B cell (primary cell): ENCODE measurements around the gene RBMS3. TPM values are rescaled to one million over a fixed set of nuclear protein-coding genes. Genes with fewer than 3 reads are reported as not detected.

ENCODE experiments used
- ATAC-seq: fragments of 200-7000 bp; cut with Tn5 transposase; one replicate; pipeline ENCODE4 v1.10.0; 2021; ENCODE audit warnings: low read depth, mild to moderate bottlenecking, moderate number of reproducible peaks, moderate library complexity
- CTCF ChIA-PET: fragments of 350-600 bp; sonication (Branson Sonifier 250); formaldehyde crosslinking; loops from one replicate; lab custom pipeline; 2021; ENCODE audit warnings: antibody characterized with exemption, inconsistent platforms; lab: Charles Lee
- POLR2A ChIA-PET: fragments of 350-600 bp; sonication (Branson Sonifier 250); formaldehyde crosslinking; loops from one replicate; lab custom pipeline; 2021; ENCODE audit warnings: antibody characterized with exemption; lab: Charles Lee
- DNase-seq: peaks from one replicate; pipeline ENCODE4 v3.0.0; 2013
- H2AFZ ChIP-seq: 2 replicates; pipeline ENCODE4 v1.6.1; 2012; ENCODE audit warnings: mild to moderate bottlenecking, low read depth, low read length; ENCODE audit not compliant: insufficient read depth, poor library complexity, severe bottlenecking
- H3K27ac ChIP-seq, 2 donors: 1 replicate in 1 of 2; 2 replicates in 1 of 2; pipeline ENCODE4 v1.5.1; 2012 to 2013; ENCODE audit warnings: low read length in 2 of 2, mild to moderate bottlenecking in 2 of 2, moderate library complexity in 1 of 2
- H3K27me3 ChIP-seq, 4 experiments: fragments of 200-600 bp in 1 of 4; sonication (generic) in 1 of 4; replicated peaks in 1 of 4; 1 replicate in 2 of 4; 2 replicates in 2 of 4; pipeline versions ENCODE4 v1.6.1 to v1.7.0; 2013 to 2016; ENCODE audit warnings: low read length in 3 of 4, mild to moderate bottlenecking in 2 of 4, mixed read lengths in 1 of 4, moderate library complexity in 1 of 4; ENCODE audit not compliant: insufficient read depth in 4 of 4, control insufficient read depth in 3 of 4; ENCODE audit errors: control extremely low read depth in 1 of 4
- H3K36me3 ChIP-seq, 2 experiments: replicated peaks in 1 of 2; 1 replicate in 1 of 2; 2 replicates in 1 of 2; pipeline versions ENCODE4 v1.6.1 to v1.7.1; 2013; ENCODE audit warnings: low read length in 1 of 2; ENCODE audit not compliant: insufficient read depth in 2 of 2, control insufficient read depth in 1 of 2; ENCODE audit errors: control extremely low read depth in 1 of 2, extremely low read depth in 1 of 2
- H3K4me1 ChIP-seq, 2 donors: fragments of 200-600 bp in 1 of 2; sonication (generic) in 1 of 2; 1 replicate in 1 of 2; 2 replicates in 1 of 2; pipeline versions ENCODE4 v1.5.1 to v1.6.1; 2013 to 2017; ENCODE audit warnings: low read length in 2 of 2; ENCODE audit not compliant: control insufficient read depth in 2 of 2, insufficient read depth in 2 of 2
- H3K4me2 ChIP-seq: replicated peaks from 2 replicates; pipeline ENCODE3; 2012; ENCODE audit warnings: mild to moderate bottlenecking, low read depth, low read length; ENCODE audit not compliant: poor library complexity, severe bottlenecking
- H3K4me3 ChIP-seq, 5 experiments: fragments of 200-600 bp in 1 of 5; sonication (generic) in 1 of 5; 1 replicate in 3 of 5; 2 replicates in 2 of 5; pipeline versions ENCODE4 v1.5.1 to v1.7.0; 2011 to 2016; ENCODE audit warnings: low read length in 4 of 5, mild to moderate bottlenecking in 4 of 5, low read depth in 2 of 5, control low read depth in 1 of 5, moderate library complexity in 1 of 5; ENCODE audit not compliant: insufficient read depth in 1 of 5; ENCODE audit errors: control extremely low read depth in 1 of 5, extremely low read depth in 1 of 5
- H3K79me2 ChIP-seq: fragments of 200-600 bp; sonication (generic); one replicate; pipeline ENCODE4 v1.6.0; 2016; ENCODE audit warnings: low read length; ENCODE audit not compliant: control insufficient read depth, insufficient read depth
- H3K9ac ChIP-seq: fragments of 200-600 bp; sonication (generic); 2 replicates; pipeline ENCODE4 v1.6.1; 2017; ENCODE audit warnings: mild to moderate bottlenecking, low read length, moderate library complexity
- H3K9me3 ChIP-seq, 3 donors: one replicate each; pipeline versions ENCODE4 v1.6.1 to v1.7.1; 2013; ENCODE audit warnings: low read length in 2 of 3; ENCODE audit not compliant: control insufficient read depth in 2 of 3, insufficient read depth in 1 of 3; ENCODE audit errors: control extremely low read depth in 1 of 3
- H4K20me1 ChIP-seq: 2 replicates; pipeline ENCODE4 v1.6.0; 2012; ENCODE audit warnings: mild to moderate bottlenecking, low read length; ENCODE audit not compliant: insufficient read depth, control insufficient read depth, poor library complexity, severe bottlenecking
- H3K27ac Mint-ChIP-seq: one replicate; pipeline ENCODE4 v1.8.0; 2021; ENCODE audit warnings: mixed read lengths
- H3K27me3 Mint-ChIP-seq: one replicate; pipeline ENCODE4 v1.8.0; 2021; ENCODE audit warnings: mixed read lengths
- H3K4me1 Mint-ChIP-seq: one replicate; pipeline ENCODE4 v1.8.0; 2021; ENCODE audit warnings: mixed read lengths
- H3K4me3 Mint-ChIP-seq: one replicate; pipeline ENCODE4 v1.8.0; 2021; ENCODE audit warnings: mixed read lengths
- H3K9me3 Mint-ChIP-seq: one replicate; pipeline ENCODE4 v1.8.0; 2022; ENCODE audit warnings: mixed read lengths; ENCODE audit not compliant: insufficient read depth
- CTCF ChIP-seq: fragments of 200-600 bp; IDR thresholded peaks from one replicate; pipeline ENCODE4 v1.8.0; 2022; ENCODE audit warnings: antibody characterized with exemption, mild to moderate bottlenecking
- EZH2 ChIP-seq: IDR thresholded peaks from 2 replicates; pipeline ENCODE4 v1.6.1; 2012; ENCODE audit warnings: borderline replicate concordance, low read depth, mild to moderate bottlenecking, moderate library complexity, low read length; ENCODE audit not compliant: insufficient read depth, poor library complexity, severe bottlenecking
- WGBS: methylation state at CpG from one replicate; pipeline ENCODE4 v1.1.5; 2013; ENCODE audit warnings: missing lambda C conversion rate; ENCODE audit not compliant: insufficient coverage; 5-methylcytosine and 5-hydroxymethylcytosine counted together
- intact Hi-C: fragments of 100-400 bp; cut with micrococcal nuclease; formaldehyde crosslinking; loops from one replicate; pipeline ENCODE4 v1.10.0; 2022
- polyA plus RNA-seq: library from polyadenylated mRNA; depleted of rRNA; stranded (reverse); fragments of >200 nt; gene quantifications from 2 replicates; pipeline ENCODE4 v1.2.3, GENCODE V29; 2012
- total RNA-seq, 2 donors: library from RNA; stranded (reverse); fragments of 120-200 nt in 1 of 2; gene quantifications; 1 replicate in 1 of 2; 2 replicates in 1 of 2; pipeline versions ENCODE4 v1.2.3 to v1.2.4, GENCODE V29; 2013 to 2022

The RBMS3 gene
- total and polyA plus RNA-seq, 2 donors (not counting 1 experiment from before 2014, with no cell fraction given): not detected

GRCh38 chr3:29942297-29942696, 661.4 kb downstream of the RBMS3 start:
- no peaks in the 10 kb centered on the region for H3K36me3 ChIP-seq

GRCh38 chr3:29949131-29949530, 668.3 kb downstream of the RBMS3 start:
- Histone ChIP-seq H4K20me1 (no peaks in the 10 kb centered on the region), H3K36me3 (no peaks in the 10 kb centered on the region), H3K27ac (no peak overlapping the region), H2AFZ (no peak overlapping the region), H3K79me2 (no peaks in the 10 kb centered on the region), H3K4me3 (no peak overlapping the region), H3K4me1 (no peaks in the 10 kb centered on the region), H3K27me3 (no peaks in the 10 kb centered on the region), H3K9ac (no peak overlapping the region), H3K9me3 (no peaks in the 10 kb centered on the region), H3K4me2 (no peak overlapping the region)
- intact Hi-C loops: no loop called here
- ChIA-PET CTCF (no interaction called here), POLR2A (no interaction called here)
- TF ChIP-seq EZH2 (no peak), CTCF (no peak)
- H3K9me3 Mint-ChIP-seq: no peaks in the 10 kb centered on the region
- ATAC-seq (no peak), DNase-seq (no peak)
- H3K27me3 Mint-ChIP-seq: peaks cover 3% of the 10 kb centered on the region
- WGBS: no CpG with 5 or more reads among the region's 1 CpG
- H3K4me1 Mint-ChIP-seq: no peaks in the 10 kb centered on the region
- H3K27ac Mint-ChIP-seq: no peak overlapping the region
- H3K4me3 Mint-ChIP-seq: no peak overlapping the region

More at GRCh38 chr3:29942297-29942696, 661.4 kb downstream of the RBMS3 start:
- DNase-seq (no peak), ATAC-seq (no peak)
- no peaks in the 10 kb centered on the region for H3K4me1 ChIP-seq
- POLR2A ChIA-PET: no interaction called here
- Mint-ChIP-seq H3K27ac (no peak overlapping the region), H3K4me3 (no peak overlapping the region), H3K4me1 (no peaks in the 10 kb centered on the region), H3K9me3 (no peaks in the 10 kb centered on the region), H3K27me3 (peaks cover 14% of the 10 kb centered on the region)
- 83% methylated on average over 1 of the region's 1 CpG for WGBS
- H3K27ac ChIP-seq: no peak overlapping the region
- H3K79me2 ChIP-seq: no peaks in the 10 kb centered on the region
- no peak overlapping the region for H3K9ac ChIP-seq
- CTCF ChIA-PET: no interaction called here
- H4K20me1 ChIP-seq: no peaks in the 10 kb centered on the region
- no peaks in the 10 kb centered on the region for H3K27me3 ChIP-seq
- no peak overlapping the region for H3K4me2 ChIP-seq
- H2AFZ ChIP-seq: no peak overlapping the region
- TF ChIP-seq CTCF: no peak
- intact Hi-C loops: no loop called here
- no peaks in the 10 kb centered on the region for H3K9me3 ChIP-seq
- no peak overlapping the region for H3K4me3 ChIP-seq
